ENCODE data around the gene NIP7.

NIP7 gene

DNA sequence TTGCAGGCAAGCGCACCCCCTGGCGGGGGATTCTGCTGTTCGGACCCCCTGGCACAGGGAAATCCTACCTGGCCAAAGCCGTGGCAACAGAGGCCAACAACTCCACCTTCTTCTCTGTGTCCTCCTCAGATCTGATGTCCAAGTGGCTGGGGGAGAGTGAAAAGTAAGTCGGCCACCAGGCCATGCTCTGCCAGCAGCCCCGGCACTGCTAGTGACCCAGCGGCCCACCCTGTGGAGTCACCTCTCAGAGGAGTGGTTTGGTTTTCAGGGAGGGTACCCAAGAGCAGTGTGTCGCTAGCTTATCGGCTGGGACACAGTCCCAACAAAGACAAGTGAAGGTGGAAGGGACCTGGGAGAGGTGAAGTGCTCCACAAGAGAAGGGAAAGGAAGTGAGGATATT is 20.2 kb upstream of the NIP7 start:
- no peak for DNase-seq

DNA sequence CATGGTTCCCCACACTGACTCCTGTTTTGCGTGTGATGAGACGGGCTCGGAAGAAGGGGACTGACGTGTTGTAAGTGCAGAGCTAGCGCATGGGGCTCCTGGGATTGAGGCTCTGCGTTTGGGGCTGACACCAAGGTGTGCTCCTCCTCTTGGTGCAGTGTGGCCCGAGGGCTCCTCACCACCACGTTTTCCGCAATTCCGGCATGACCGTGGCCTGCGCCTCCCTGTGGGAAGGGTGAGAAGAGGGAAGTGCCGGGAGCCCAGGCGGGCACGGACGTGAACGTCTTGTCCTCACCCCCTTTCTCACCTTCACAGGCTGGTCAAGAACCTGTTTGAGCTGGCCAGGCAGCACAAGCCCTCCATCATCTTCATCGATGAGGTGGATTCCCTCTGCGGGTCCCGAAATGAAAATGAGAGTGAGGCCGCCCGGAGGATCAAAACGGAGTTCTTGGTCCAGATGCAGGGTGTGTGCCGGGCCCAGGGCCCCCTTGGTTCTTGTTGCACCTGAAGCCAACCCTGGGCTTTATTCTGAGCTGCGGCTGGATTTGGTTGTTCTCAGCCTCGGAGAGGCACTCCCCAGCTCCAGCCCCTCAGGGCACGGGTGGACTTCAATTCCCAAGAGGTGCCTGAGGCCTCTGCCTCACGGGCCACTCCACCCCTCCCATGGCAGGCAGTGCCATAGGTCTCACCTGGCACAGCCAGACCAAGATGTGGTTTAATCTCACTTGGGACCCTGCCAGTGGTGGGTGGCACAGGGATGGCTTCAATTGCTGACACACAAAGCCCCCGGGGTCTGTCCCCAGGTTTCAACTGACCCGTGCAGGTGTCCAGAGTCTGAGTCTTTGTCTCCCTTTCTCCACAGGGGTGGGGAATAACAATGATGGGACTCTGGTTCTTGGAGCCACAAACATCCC is 19.5 kb upstream of the NIP7 start:
- no peak for DNase-seq

DNA sequence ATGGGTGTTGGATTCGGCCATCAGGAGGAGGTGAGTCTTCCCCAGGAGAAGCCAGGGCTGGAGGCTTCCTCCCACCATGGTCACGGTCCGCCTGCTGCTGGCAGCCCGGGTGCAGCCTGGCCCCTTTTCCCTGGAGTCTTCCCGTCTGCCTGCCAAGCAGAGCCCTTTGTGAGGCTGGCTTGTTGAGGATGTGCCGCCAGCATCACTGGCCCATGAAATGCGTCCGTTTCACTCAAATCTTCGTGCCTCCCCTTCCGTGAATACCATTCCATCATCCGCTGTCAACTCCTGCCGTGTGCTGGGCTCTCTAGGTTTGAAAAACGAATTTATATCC is 18.9 kb upstream of the NIP7 start:
- DNase-seq: no peak

DNA sequence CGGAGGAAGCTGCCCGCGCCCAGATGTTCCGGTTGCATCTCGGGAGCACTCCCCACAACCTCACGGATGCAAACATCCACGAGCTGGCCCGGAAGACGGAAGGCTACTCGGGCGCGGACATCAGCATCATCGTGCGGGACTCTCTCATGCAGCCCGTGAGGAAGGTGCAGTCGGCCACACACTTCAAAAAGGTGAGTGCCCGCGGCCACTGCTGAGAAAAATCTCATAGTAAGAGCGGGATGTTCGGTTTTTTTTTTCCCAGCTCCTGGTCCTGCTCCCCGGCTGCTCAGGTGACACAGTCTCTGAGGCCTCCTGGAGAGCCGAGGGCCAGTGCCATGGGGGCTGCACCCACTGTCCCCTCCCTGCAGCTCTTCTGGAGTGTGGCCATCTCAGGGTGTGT is 18.5 kb upstream of the NIP7 start:
- DNase-seq: no peak

DNA sequence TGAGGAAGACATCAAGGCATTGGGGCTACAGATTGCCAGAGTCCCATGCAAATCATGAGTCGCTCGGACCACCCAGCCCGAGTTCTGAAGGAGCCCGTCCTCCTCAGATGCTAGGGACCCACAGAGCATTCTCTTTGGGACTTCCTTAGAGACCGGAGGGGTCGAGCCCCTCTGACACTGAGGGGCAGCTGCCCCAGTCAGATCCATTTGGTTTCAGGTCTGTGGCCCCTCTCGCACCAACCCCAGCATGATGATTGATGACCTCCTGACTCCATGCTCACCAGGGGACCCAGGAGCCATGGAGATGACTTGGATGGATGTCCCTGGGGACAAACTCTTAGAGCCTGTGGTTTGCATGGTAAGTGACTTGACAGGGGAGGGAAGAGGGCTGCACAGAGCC is 17.2 kb upstream of the NIP7 start:
- no peak for DNase-seq

DNA sequence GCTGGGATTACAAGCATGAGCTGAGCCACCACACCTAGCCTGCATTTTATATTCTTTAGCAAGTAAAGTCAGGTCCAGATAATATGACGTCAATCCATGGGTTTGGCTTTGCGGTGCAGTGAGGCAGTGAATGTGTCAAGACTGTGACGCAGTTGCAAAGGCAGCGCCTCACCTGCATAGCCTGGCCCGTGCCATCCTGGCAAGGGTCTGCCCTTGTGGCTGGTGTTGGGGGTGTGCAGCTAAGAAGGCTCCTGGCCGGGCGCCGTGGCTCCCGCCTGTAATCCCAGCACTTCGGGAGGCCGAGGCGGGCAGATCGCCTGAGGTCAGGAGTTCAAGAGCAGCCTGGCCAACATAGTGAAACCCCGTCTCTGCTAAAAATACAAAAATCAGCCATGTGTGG is 16.2 kb upstream of the NIP7 start:
- no peak for DNase-seq

DNA sequence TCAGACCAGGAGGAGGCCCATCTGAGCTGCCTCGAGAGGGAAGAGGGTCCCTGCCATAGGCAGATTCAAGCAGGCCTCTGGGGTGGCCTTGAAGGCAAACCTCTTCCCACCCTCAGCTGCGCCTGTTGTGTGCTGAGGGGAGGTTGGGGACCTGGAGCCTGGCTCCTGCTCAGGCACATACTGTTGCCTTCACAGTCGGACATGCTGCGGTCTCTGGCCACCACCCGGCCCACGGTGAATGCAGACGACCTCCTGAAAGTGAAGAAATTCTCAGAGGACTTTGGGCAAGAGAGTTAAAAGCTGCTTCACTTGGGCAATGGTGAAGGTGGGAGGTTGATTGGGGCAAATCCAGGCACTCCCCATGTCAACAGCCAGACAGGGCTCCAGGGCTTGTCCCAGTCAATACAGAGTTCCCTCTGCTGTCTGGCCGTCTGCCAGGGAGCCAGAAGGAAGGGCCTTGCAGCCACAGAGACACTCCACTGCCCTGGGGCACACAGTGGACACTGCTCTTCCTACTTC is 15.5 kb upstream of the NIP7 start:
- no peak for DNase-seq

DNA sequence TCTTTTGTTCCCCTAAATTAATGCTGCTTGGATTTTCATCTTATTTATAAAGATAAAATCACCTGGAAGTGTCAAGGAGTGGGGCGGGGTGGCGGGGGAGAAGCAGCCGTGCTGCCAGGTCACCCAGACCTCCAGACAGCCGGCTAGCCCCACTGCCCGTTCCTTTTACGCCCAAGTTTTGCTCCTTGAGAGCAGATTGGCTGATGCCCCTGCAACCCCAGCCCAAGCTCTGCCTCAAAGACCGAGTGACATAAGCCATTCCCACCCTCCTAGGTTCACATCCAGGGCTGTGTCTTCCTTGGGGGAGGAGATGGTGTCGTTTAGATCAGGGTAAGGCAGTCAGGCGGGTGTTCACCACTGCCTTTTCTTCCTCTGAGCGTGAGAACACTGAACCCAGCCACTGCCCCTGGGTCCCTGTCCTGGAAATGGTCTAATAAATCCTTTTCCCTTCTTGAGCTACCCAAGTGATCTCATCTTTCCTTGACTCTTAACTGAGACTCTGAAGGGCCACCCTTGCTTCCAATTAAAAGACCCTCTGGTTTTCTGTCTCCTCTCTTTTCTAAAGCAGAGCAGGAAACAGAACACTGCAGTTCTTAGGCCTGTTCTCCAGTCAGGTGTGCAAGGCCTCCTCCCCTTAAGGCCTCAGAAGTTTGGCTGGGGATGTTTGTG is 14.9 kb upstream of the NIP7 start:
- no peak for DNase-seq

DNA sequence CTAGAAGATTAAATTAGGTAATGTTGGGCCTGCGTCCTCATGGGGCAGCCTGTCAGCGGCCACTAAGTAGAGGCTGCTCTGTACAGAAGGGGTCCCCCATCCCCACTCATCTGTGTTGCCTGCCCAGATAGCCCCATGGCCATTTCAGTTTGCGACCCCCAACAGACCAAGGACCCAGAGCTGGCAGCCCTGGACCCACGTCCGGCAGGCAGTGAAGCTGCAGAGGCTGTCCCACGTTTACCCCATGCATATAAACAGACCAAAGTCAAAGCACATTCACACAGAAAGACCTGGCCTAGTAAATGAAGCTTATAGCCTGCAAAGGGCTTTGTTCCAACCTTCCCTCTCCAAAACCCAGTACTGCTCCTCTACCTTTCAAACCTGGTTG is 13.8 kb upstream of the NIP7 start:
- DNase-seq: no peak

DNA sequence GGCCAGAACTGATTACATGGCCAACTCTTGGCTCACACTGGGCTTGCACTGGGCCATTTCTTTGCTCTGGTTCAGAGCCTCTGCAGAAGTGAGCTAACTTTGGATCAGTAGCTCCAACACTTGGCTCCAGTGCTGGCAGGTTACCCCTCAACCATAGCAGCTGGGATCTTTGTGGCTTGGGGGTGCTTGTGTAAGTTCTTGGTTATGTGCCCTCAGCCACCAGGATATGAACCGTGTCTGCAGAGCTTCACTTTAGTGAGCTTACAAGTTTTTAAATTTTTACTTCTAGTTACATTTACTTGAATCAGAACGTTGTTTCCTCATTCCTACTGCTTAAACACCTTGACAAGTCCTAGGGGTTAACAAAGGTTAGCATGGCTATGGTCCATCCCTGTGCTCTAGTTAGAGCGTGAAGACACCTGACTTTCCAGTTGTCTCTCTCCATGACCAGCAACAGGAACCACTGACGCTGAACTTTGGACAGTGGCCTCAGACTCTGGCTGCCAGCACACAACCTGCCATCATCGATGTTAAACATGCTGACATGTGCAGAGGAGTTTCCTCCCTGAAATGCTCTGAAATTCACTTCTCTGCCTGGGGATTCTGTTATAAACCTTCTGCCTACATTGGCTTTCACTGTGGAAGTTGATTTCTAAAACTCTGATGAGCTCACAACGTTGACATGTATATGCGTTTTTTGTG is 13.2 kb upstream of the NIP7 start:
- no peak for DNase-seq

DNA sequence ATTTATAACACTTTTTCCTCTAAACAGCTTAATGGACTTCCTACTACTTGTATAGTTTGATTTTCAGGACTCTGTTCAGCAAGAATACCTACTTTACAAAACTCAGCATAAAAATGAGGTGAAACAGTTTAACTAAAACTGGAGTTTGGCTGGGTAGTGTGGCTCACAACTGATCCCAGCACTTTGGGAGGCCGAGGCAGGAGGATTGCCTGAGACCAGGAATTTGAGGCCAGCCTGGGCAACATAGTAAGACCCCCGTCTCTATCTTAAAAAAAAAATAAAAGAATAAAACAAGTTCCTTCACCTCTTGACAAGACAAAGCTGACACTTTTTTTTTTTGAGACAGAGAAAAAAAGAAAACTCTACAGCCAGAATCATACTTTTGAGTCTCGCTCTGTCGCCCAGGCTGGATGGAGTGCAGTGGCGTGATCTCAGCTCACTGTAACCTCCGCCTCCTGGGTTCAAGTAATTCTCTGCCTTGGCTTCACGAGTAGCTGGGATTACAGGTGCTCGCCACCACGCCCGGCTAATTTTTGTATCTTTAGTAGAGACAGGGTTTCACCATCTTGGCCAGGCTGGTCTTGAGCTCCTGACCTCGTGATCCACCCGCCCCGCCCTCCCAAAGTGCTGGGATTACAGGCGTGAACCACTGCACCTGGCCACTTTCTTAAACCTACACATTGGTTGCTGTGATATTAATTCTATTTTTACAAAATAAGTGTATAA is 11.8 kb upstream of the NIP7 start:
- no peak for DNase-seq

DNA sequence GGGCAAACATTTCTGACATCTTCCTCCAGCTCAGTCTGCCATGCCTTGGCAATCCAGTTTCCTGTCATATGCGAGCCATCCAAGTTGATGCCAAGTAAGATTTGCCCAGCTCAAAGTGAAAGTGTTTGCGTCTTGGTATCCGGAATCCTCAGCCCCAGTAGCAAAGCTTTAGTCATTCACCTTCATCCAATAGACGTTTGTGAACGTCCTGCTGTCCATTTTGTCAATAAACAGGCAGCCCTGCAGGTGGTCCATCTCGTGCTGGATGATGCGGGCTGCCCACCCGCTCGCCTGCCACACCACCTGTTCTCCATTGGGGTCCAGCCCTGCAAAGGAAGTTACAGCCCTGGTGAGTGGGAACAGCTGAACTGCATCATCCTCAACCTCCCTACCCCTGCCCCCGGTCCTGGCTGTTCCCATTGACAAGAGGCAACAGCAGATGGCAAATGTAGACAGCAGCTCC is 10.7 kb upstream of the NIP7 start:
- DNase-seq: no peak

DNA sequence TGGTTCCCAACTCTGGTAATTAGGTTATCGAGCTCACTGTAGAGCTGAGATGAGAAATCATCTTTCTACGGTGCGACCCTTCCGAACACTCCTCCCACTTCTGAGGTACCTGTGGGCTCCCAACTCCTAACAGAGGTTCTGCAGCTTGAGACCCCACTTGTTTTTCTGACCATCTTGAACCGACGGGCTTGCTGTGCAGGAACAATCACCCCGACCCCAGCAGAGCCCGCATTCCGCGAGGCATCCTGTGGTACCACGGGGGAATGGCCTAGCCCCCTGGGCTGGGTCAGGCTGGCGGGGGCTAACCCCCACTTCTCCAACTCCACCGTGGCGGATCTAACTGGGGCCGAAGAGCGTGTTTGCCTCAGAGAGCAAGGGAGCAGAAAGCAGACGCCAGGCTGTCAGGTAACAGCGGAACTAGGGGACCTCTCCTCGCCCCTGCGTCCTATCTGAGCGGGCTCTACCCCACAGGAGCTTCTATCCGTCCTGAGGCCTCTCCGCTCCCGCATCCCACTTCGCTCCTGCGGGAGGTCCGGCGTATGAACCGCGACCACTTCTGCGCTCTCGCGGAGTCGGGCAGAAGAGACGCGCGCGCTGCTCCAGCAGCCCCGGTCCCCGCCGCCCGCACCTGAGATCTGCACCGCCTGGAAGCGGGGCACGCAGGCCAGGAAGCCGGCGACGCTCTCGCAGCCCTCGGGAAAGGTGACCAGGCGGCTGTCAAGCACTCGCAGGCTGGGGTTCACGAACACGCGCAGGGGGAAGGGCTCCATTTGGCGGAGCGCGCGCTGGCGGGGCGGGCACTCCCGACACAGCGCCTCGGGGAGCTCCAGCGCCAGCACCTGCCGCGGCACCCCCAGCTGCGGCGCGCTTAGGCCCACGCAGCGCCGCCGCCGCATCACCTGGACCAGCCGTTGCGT is 9.9 kb upstream of the NIP7 start:
- no peak for DNase-seq

DNA sequence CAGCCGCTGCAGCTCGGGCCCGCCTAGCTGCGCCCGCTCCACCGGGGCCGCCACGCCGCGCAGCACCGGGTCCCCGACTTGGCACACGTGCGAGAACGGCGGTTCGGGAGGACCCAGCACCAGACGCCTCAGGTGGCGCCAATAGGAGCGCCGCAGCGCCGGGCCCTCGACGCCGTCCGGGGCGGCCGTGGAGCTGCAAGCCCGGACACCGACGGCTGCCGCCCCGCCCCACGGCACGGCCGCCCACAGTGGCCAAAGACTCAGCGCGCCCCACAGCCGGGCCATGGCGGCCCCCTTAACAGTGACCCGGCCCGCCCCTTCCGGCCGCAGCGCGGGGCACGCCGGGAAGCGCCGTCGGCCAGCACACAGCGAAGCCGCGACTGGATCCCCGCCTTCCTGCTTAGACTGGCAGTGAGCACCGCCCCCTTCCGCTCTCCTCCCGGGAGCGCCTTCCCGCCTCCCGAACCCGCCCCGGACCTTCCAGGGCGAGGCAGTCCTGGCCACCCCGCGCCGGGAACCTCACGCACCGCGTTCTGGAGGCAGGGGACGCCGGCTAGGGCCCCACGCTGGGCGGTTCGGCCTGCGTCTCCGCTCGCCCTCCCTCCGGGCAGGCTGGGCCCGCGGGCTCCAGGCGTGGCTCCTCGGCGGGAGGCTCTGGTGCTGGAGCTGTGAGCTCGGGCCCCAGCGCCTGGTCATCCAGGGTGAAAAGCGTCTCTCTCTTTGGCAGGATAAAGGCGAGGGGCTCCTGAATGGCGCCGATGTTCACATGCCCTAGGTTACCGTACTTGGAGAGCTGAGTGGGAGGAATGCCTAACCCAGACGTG is 9.1 kb upstream of the NIP7 start, which contains the start of gene PDF:
Gene PDF (minus strand): TSS at position 303 of the 824 bp plus-strand sequence. CDS start 18 bp downstream, at position 285.
- DNase-seq: peak; percentile 47

DNA sequence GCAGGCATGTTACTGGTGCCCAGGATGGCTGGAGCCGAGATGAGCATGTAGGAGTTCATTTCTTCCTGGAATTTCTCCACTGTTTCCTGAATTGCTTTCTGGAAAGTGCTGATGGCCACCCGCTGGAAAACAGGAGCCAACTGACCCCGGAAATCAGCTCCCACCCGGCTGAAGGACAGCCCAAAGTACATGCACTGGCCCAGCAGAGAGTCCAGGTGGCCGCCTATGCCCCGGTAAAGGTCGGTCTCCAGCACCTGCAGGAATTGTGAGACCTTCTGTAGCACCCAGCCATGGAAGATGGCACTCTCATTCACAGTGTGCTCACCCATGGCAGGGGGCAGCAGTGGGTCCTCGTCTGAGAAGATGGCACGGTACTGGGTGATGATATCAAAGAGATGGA is 4.9 kb upstream of the NIP7 start:
- no peak for DNase-seq

DNA sequence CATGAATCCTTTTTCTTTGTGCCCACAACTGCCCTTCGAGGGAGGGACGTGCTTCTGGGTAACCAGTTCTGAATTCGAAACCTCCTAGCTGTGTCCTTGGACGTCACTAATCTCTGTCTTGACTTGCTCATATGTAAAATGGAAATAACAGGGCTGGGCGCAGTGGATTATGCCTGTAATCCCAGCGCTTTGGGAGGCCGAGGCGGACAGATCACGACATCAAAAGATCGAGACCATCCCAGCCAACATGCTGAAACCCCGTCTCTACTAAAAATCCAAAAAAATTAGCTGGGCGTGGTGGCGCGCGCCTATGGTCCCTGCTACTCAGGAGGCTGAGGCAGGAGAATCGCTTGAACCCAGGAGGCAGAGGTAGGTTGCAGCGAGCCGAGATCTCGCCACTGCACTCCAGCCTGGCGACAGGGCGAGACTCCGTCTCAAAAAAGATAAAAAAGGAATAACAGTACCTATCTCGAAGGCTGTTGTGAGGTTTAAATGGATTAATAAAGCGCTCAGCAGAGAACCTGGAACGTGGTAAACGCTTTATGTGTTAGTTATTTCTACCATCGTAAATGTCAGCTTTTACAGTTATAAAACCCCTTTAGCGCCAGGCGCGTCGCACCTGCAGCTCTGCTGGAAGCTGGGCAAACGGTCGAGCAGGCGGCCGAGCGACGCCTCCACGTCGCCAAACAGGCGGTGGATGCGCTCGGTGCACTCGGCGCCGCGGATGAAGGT is 849 bp upstream of the NIP7 start:
- DNase-seq: no peak

DNA sequence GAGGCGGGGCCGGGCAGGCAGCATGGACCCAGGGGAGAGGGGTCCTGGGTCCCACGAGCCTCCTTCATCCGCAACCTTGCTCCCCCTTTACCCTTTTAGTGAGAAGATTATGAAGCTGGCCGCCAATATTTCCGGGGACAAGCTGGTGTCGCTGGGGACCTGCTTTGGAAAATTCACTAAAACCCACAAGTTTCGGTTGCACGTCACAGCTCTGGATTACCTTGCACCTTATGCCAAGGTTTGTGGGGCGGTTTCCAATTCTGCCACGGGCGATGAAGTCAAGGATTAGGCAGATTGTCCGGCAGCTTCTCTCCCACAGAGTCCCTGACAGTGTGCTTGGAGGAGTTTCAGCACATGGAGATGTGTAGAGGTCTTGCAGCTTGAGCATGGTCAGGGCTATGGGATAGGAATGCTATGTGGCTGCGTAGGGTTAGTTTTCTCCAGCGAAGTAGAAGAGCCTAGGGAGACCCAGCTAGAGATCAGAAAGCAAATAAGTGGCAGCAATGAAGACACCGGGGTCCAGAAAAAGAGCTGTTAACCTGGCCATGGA is 598 bp downstream of the NIP7 start:
- no peak for DNase-seq

DNA sequence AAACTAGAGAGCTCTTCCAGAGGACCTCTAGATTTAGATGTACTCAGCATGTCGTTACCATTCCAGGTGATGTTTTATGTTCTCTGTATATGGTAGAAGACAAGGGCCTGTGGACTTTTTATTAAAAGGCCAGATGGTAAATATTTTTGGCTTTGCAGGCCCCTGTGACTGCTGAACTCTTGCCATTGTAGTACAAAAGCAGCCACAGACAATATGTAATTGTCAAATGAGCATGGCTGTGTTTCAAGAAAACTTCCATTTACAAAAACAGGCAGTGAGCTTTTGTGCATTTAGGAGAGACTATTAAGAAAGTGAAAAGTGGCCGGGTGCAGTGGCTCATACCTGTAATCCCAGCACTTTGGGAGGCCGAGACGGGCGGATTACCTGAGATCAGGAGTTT is 4.6 kb downstream of the NIP7 start:
- no peak for DNase-seq

DNA sequence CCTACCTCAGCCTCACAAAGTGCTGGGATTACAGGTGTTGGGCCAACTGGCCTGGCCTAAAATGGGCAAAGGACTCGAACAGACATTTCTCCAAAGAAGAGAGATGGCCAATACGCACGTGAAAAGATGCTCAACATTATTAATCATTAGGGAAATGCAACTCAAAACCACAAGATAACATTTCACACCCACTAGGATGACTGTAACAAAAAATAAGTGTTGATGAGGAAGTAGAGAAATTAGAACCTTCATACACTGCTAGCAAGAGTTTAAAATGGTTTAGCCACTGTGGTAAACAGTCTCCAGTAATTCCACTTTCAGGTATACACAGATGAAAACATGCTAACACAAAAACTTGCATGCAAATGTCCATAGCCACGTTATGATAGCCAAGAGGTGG is 6.4 kb downstream of the NIP7 start:
- DNase-seq: no peak

DNA sequence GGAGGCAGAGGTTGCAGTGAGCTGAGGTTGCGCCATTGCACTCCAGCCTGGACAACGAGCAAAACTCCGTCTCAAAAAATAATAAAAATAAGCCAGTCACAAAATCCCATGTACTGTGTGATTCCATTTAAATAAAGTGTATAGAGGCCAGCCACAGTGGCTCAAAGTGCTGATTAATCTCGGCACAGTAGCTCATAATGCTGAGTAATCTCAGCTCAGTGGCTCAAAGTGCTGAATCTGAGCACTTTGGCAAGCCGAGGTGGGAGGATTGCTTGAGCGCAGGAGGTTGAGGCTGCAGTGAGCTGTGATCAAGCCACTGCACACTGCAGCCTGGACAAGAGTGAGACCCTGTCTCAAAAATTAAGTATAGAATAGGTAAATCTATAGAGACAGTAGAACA is 7.1 kb downstream of the NIP7 start:
- no peak for DNase-seq

Data from NCI-H1436 treated with DMSO at 0.1 percent for 48 hours (cell line).